HG02610 (cell line): ENCODE data around the gene QSOX2.
"Not testable (repeated sequence)": the region's sequence is repeated elsewhere in the genome, so short reads cannot be mapped to it uniquely, and the experiment has no call there.

Experiments used
- ATAC-seq: cut with Tn5 transposase; IDR thresholded peaks from one replicate; pipeline ENCODE4 v1.9.1; 2021; ENCODE audit warnings: mild to moderate bottlenecking, moderate library complexity; ENCODE audit not compliant: unreplicated experiment

QSOX2 gene

GRCh38 chr9:136239135-136239982, 6.3 kb downstream of the QSOX2 start:
- no peak for ATAC-seq

DNA sequence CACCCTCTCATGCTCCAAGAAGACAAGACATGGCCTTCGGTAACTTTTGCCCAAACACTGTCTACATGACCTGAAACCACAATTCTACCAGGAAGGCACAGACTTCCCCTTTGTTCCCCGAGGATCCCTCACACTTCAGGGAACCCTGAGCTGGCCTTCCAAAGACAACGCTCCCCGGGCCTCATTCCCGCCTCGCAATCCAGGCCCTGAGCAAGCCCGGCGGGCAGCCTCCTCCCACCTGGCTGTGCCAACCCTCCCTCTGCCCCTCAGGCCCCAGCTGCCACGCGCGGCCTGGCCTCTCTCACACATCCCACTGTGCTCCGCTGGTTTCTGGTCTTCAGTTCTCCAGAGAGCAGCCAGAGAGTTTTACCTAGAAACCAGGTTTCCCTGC, 7.3 kb downstream of the QSOX2 start:
- ATAC-seq = no peak

GRCh38 chr9:136237486-136238341, 7.9 kb downstream of the QSOX2 start:
- ATAC-seq = no peak

- not testable (repeated sequence) for ATAC-seq
Measured at GRCh38 chr9:136236471-136237410, 8.9 kb downstream of the QSOX2 start.

- no peak for ATAC-seq
Measured at GRCh38 chr9:136235709-136236455, 9.7 kb downstream of the QSOX2 start.

- no peak for ATAC-seq
Measured at GRCh38 chr9:136235171-136235570, 10.4 kb downstream of the QSOX2 start.

DNA sequence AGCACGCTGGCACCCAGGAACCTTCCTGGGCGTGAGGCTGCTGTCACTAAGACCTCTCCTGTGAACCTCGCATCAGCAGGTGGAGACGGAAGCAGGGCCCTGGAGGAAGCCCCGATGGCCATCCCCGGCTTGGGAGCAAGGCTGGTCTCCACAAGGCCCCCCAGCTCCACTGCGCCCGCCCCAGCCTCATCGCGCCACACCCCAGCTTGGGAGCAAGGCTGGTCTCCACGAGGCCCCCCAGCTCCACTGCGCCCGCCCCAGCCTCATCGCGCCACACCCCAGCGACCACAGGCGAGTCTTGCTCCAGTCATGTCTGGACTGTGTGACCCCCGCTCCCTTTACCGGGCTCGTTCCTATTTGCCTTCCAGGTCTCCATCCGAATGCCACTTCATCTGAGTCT, 11.0 kb downstream of the QSOX2 start:
- no peak for ATAC-seq

GRCh38 chr9:136233868-136234267, 11.7 kb downstream of the QSOX2 start:
- no peak for ATAC-seq

DNA sequence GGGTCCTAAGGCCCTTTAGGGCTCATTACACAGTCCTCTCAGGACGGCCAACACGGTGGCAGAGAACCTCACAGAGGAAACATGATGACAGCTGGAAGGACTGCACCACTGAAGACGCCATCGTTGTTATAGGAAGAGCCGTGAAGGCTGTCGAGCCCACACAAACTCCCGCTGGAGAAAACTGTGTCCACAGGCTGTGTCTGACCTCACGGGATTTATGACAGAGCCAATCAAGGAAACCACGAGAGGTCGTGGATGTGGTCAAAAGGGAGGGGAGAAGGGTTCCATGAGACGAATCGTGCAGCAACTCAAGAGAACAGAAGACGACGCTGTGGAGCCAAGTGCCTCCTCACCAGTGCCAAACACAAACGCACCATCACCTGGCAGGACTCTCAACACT, 12.2 kb downstream of the QSOX2 start:
- ATAC-seq = no peak

DNA sequence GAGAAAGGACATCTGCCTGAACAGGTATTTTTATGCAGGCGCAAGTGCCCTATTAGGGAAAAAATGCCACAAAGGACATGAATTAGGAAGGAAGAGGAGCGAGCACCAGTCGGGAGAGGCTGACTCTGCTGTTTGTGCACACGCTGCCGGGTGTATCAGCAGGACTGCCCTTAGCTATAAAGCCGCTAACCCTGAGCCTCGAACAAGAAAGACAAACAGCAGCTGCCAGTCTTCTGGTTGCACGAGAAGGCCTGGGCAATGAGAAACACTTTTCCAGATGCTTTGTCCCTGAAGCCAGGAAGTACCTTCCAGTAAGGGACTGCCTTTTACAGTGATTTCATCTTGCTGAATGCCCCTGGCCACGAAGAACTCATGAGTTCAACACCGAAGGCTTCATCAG, 12.6 kb downstream of the QSOX2 start:
- ATAC-seq = no peak

DNA sequence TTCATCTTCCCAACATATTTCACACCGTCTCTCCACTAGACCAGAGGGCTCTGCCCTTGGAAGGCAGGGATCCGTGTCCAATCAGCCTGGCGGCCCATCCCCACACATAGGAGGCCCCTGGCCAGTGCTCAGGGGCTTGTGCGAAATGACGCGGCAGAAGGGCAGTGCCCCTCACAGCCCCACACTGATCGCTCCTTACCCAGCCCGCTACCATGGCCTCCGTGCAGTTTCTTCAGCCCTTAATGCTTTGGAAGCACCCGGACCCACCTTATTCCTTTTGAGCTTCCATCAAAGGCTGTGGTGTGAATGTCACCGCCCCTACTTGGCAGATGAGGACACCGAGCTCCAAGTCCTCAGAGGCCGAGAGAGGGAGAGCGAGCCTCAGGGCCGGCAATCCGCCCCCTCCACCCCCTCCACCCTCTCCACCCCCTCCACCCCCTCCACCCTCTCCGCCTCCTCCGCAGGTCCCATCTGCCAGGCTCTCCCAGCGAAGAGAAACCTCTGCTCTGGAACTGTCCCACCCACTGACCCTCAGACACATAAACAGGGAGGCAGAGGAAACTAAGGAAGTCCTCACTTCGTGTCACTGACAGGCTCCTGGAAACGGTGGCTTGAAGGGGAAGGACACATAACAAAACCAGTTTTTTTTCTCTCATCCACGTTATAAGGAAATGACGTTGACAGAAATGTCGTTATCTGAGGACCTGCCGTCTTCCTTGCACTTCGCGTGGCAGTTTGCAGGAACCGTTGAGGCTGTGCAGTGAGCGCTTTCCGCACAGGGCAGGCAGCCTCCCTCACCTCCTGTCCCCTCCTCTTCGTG, 13.9 kb downstream of the QSOX2 start:
- no peak for ATAC-seq

DNA sequence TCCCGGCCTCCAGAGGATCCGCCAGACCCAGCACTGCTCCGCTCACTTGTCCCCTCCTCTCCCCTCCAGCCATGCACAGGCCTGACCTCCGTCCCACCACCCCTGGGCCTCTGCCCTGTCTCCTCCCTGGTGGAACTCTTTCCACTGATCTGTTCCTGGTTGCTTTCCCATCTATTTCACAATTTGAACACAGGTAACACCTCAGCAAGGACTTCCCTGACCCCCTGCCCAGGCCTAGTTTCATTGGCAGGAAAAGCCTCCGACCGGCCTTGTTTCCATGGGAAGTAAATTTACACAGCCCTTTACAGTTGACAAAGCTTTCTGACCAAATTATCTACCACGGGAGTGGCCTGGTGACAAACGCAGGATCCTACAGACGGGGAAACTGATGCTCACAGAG, 14.8 kb downstream of the QSOX2 start:
- no peak for ATAC-seq

GRCh38 chr9:136230365-136230764, 15.2 kb downstream of the QSOX2 start:
- ATAC-seq = no peak

DNA sequence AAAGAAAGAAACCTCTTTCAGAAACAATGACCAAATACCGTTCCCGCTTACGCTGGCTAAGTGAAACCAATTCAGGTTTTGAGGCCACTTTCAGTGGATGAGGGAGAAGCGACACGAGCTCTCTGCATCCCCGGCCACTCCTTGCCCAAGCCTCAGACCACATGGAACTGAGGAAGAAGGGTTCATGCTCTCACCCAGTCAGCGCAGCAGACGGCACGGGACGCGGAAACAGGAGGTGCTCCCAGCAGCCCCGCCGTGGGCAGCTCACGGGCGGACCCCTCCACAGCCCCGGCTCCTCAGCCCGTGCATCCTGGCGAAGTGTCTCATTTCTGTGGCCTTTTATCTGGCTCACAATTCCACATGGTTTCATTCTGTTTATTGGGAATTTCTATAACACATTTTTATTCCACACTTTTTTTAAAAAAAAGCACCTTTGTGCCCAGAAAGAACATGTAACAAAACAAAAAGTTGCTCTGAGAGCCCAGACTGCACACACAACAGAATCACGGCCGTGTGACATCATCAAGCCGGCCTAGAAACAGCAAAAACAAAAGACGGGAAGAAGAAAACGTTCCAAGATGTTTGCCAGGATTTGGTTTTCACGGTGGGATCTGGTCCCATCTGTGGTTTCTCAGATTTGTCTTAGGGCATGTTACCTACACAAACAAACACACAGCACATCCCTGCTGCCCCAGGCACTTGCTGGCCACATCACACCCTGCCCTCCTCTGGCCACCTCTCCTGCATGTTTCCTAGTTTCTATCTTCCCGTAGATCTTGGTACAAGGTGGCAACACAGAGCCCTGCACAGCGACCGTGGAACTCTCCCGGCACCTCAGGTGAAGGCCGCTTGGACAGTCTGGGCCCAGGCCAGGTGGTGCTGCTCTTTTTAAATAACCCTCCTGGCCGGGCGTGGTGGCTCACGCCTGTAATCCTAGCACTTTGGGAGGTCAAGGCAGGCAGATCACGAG, 16.2 kb downstream of the QSOX2 start:
- ATAC-seq = no peak

- no peak for ATAC-seq
Measured at GRCh38 chr9:136228107-136228875, 17.3 kb downstream of the QSOX2 start.

GRCh38 chr9:136226680-136227407, 18.8 kb downstream of the QSOX2 start:
- no peak for ATAC-seq
